ENCODE measurements around the gene CHD6. TPM values are rescaled to one million over a fixed set of nuclear protein-coding genes. Genes with fewer than 3 reads are reported as not detected.

CHD6 gene
- total RNA-seq, 2 experiments from 2014 or later, result 114 to 126 TPM

GRCh38 chr20:41408156-41408794 lies 209.9 kb downstream of the CHD6 start:
- Mint-ChIP-seq H3K27me3 (no peaks in the 10 kb centered on the region), H3K4me1 (ENCODE audit: low read depth) (peaks cover 62% of the 10 kb centered on the region), H3K27ac (peak overlapping the region; percentile 74), H3K4me3 (no peak overlapping the region), H3K36me3 (ENCODE audit: low read depth) (peaks cover 97% of the 10 kb centered on the region), H3K9me3 (no peaks in the 10 kb centered on the region)
- no peak for ATAC-seq (ENCODE audit: poor library complexity)
- Histone ChIP-seq H3K4me3 (ENCODE audit: low read length) (no peak overlapping the region), H3K4me1 (ENCODE audit: insufficient read depth, low read length) (peaks cover 14% of the 10 kb centered on the region), H3K27me3 (ENCODE audit: control insufficient read depth in 1 of 2, insufficient read depth in 2 of 2, low read length in 2 of 2) (no peaks in the 10 kb centered on the region), H3K36me3 (ENCODE audit: insufficient read depth, low read length) (peaks cover 81% of the 10 kb centered on the region), H3K9me3 (ENCODE audit: control insufficient read depth in 1 of 2, insufficient read depth in 1 of 2, low read length in 2 of 2) (no peaks in the 10 kb centered on the region), H3K27ac (ENCODE audit: low read depth in 1 of 2, low read length in 2 of 2) (no peak overlapping the region)
- CTCF ChIA-PET, result no interaction called here
- no peak for TF ChIP-seq CTCF (IDR thresholded peaks at IDR 0.05)
- no peak for DNase-seq
- intact Hi-C loops (cut with DNase I, micrococcal nuclease), result no loop called here
- POLR2A ChIA-PET, result no interaction called here

- CTCF ChIA-PET, result no interaction called here
- no peak overlapping the region for H3K27ac ChIP-seq (ENCODE audit: low read depth in 1 of 2, low read length in 2 of 2)
- peaks cover 14% of the 10 kb centered on the region for H3K4me1 ChIP-seq (ENCODE audit: insufficient read depth, low read length)
- Mint-ChIP-seq H3K9me3 (no peaks in the 10 kb centered on the region), H3K4me1 (ENCODE audit: low read depth) (peaks cover 64% of the 10 kb centered on the region), H3K36me3 (ENCODE audit: low read depth) (peaks cover 96% of the 10 kb centered on the region), H3K27me3 (no peaks in the 10 kb centered on the region), H3K27ac (peak overlapping the region; percentile 74), H3K4me3 (peak overlapping the region; percentile 25)
- ATAC-seq (ENCODE audit: poor library complexity) (peak; percentile 85), DNase-seq (no peak)
- H3K4me3 ChIP-seq (ENCODE audit: low read length), result no peak overlapping the region
- no peak for TF ChIP-seq CTCF (IDR thresholded peaks at IDR 0.05)
- POLR2A ChIA-PET, result no interaction called here
- no peaks in the 10 kb centered on the region for H3K27me3 ChIP-seq (ENCODE audit: control insufficient read depth in 1 of 2, insufficient read depth in 2 of 2, low read length in 2 of 2)
- peaks cover 76% of the 10 kb centered on the region for H3K36me3 ChIP-seq (ENCODE audit: insufficient read depth, low read length)
- intact Hi-C loops (cut with DNase I, micrococcal nuclease), result no loop called here
- H3K9me3 ChIP-seq (ENCODE audit: control insufficient read depth in 1 of 2, insufficient read depth in 1 of 2, low read length in 2 of 2), result no peaks in the 10 kb centered on the region
Measured at GRCh38 chr20:41407607-41408006, 210.6 kb downstream of the CHD6 start.

- Mint-ChIP-seq H3K36me3 (ENCODE audit: low read depth) (peaks cover 94% of the 10 kb centered on the region), H3K27me3 (no peaks in the 10 kb centered on the region), H3K27ac (no peak overlapping the region), H3K4me1 (ENCODE audit: low read depth) (peaks cover 57% of the 10 kb centered on the region), H3K9me3 (no peaks in the 10 kb centered on the region), H3K4me3 (no peak overlapping the region)
- ATAC-seq (ENCODE audit: poor library complexity) (no peak), DNase-seq (no peak)
- H3K4me1 ChIP-seq (ENCODE audit: insufficient read depth, low read length), result peaks cover 14% of the 10 kb centered on the region
- H3K27me3 ChIP-seq (ENCODE audit: control insufficient read depth in 1 of 2, insufficient read depth in 2 of 2, low read length in 2 of 2), result no peaks in the 10 kb centered on the region
- no peak overlapping the region for H3K4me3 ChIP-seq (ENCODE audit: low read length)
- no peak overlapping the region for H3K27ac ChIP-seq (ENCODE audit: low read depth in 1 of 2, low read length in 2 of 2)
- peaks cover 69% of the 10 kb centered on the region for H3K36me3 ChIP-seq (ENCODE audit: insufficient read depth, low read length)
- intact Hi-C loops (cut with DNase I, micrococcal nuclease), result no loop called here
- CTCF ChIA-PET, result no interaction called here
- POLR2A ChIA-PET, result no interaction called here
- no peak for TF ChIP-seq CTCF (IDR thresholded peaks at IDR 0.05)
- H3K9me3 ChIP-seq (ENCODE audit: control insufficient read depth in 1 of 2, insufficient read depth in 1 of 2, low read length in 2 of 2), result no peaks in the 10 kb centered on the region
Measured at GRCh38 chr20:41406896-41407444, 211.2 kb downstream of the CHD6 start.
